Measurements from ENCODE around the gene FAM83D. TPM values are rescaled to one million over a fixed set of nuclear protein-coding genes. Genes with fewer than 3 reads are reported as not detected.
"Not testable (repeated sequence)": the region's sequence is repeated elsewhere in the genome, so short reads cannot be mapped to it uniquely, and the experiment has no call there.

FAM83D gene
- total RNA-seq, 1 donor from 2014 or later, result 9.5 TPM

GRCh38 chr20:38968090-38968489 lies 41.9 kb downstream of the FAM83D start:
- DNase-seq, result no peak

GRCh38 chr20:38969708-38970107 lies 43.5 kb downstream of the FAM83D start:
- no peak for DNase-seq

- DNase-seq, result no peak
These were observed 44.1 kb downstream of the FAM83D start for GRCh38 chr20:38970302-38970701.

GRCh38 chr20:38973107-38973506 lies 46.9 kb downstream of the FAM83D start:
- no peak for DNase-seq

DNA sequence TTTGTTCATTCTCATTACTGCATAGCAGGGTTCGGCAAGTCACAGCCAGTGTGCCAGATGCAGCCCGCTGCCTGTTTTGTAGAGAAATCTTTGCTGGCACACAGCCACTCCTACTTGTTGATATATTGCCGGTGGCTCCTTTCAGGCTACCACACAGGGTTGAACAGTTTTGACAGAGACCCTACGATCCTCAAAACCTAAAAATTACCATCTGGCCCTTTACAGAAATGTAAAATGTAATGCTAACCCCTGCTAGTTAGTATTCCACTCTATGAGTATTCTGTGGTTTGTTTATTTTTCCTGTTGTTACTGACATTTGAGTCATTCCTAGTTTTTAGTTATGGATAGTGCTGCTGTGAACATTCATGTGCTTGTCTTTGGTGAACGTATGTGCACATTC lies 47.4 kb downstream of the FAM83D start:
- DNase-seq, result no peak

- DNase-seq, result no peak
These were observed 49.4 kb downstream of the FAM83D start for GRCh38 chr20:38975539-38976120.

GRCh38 chr20:38979434-38979833 lies 53.2 kb downstream of the FAM83D start:
- no peak for DNase-seq

DNA sequence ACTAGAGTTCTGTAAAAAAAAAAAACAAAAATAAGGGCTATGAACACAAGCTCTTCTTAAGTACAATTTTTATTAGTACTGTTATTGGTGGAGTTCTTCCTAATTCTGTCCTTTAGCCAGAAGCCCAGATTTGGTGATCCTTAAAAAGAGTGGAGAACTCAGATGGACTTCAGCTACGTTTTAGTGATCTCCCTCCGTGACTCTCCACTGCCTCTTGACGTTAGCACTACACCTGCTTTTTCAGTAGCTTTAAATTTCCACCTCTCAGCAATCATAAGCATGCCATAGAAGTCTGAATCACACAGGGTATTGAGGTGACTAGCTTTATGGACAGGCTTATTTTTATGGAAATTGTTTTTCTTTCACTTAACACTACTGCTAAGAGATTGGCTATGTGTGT lies 53.6 kb downstream of the FAM83D start:
- no peak for DNase-seq

DNA sequence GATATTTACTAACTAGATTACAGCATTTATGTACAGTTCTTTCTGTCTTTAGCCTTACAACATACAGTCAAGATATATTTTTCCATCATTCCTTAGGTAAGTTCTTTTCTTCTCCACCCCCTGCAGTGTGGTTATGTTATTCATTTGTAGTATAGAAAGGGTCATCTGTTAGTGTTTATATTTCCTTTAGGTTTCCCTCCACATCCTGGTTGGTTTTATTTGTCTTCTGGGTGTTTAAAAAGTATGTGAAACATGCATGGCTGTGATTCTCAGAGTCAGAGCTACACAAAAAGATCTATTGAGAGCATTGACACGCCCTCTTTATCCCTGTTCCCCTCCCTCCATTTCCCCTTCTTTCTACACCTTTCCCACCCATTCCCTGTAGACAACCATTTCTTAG lies 56.1 kb downstream of the FAM83D start:
- no peak for DNase-seq

DNA sequence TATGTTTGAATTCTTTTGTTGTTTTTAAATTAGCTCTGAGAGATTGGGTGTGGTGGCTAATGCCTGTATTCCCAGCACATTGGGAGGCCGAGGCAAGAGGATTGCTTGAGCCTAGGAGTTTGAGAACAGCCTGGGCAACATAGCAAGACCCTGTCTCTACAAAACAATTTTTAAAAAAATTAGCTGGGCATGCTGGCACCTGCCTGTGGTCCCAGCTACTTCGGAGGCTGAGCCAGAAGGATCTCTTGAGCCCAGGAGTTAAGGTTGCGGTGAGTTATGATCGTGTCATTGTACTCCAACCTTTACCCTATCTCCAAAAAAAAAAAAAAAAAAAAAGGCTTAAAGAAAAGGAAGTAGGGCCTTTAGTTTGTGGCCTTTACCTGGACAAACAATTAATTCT lies 58.8 kb downstream of the FAM83D start:
- DNase-seq, result no peak

- peak; percentile 4 for DNase-seq
These were observed 59.5 kb downstream of the FAM83D start for GRCh38 chr20:38985603-38986170.

- DNase-seq, result no peak
These were observed 60.4 kb downstream of the FAM83D start for GRCh38 chr20:38986663-38987062.

- DNase-seq, result no peak
These were observed 61.6 kb downstream of the FAM83D start for GRCh38 chr20:38987777-38988176.

DNA sequence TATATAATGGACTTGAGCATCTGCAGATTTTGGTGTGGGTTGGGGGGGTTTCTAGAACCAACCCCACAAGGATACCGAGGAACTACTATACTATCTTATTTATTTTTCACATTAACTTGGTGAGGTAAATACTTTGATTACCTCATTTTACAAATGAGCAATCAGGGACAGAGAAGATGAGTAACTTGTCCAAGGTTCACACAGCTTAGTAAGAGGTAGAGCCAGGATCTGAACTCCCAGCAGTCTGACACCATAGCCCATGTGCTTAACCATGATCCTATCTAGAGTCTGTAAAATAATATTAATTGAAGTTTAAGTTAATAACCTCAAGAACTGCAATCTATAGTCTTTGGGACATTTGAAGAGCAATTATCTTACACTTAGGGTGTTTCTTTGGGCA lies 64.5 kb downstream of the FAM83D start:
- no peak for DNase-seq

DNA sequence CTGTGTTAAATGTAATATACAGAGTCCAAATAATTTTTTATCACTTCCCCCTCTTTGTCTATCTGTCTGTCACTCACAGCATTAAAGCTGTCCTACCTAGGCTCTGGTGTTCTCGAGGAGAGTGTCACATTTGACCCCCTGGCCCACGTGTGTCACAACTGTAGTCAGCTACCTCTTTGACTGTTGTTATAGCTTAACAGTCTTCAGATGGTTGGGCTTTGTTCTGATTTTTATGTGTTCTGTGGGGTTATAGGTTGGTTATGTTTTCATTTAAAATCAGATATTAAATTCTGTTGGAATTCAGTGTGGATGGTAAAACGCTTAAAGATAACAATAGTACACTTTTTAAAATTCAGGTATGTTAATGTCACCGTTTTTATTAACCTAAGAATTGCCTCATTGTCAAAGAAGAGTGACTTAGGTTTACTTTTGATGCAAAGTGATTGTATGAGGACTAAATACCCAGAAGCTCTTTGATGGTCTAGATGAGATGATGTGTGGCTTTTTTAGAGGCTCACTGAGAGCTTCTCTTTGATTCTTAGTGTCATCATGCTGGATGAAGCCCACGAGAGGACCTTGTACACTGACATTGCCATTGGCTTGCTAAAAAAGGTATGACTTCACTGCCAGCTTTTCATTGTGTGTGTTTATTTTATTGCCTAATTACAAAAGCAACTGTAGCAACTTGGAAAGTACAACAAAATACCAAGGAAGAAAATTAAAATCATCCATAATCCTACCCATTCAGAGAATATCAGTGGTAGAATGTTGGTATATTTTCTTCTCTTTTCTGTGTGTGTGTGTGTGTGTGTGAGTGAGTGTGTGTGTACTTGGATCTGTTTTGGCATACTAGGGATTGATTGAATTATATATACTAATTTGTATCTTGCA lies 65.8 kb downstream of the FAM83D start:
- DNase-seq, result no peak

DNA sequence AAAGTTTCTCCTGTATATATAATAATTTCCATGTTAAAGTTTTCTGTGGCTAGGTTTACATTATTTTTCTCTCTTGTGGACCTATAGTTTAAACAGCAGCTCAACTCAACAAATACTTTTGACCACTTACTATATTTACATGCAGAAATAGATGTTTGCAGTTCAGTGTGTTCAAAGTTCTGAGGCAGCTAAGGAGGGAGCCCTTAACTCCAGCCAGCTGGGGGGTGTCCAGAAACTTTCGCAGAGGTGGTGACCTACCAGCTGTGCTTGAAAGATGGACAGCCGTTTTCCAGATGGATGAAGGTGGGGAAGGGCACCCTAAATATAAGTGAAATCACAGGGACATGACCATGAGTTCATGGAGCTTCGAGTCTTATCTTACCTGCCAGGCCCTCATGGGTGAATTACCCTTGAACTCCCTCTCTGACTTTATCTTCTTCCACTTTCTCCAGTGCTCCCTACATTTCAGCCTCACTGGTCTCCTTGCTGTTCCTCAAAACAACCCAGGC lies 69.4 kb downstream of the FAM83D start:
- no peak for DNase-seq

DNA sequence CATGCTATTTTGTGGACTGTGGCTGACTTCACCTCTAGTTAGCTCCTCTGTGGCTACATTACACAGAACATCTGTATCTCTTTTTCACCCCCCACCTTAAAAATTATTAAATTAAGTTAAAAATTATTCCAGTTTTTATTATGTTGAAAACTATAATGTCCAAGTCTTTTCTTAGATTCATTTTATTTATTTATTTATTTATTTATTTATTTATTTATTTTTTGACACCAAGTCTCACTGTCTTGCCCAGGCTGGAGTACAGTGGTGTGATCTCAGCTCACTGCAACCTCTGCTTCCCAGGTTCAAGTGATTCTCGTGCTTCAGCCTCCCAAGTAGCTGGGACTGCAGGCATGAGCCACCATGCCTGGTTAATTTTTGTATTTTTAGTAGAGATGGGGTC lies 70.6 kb downstream of the FAM83D start:
- DNase-seq, result not testable (repeated sequence)

- DNase-seq, result no peak
These were observed 71.4 kb downstream of the FAM83D start for GRCh38 chr20:38997622-38998021.

DNA sequence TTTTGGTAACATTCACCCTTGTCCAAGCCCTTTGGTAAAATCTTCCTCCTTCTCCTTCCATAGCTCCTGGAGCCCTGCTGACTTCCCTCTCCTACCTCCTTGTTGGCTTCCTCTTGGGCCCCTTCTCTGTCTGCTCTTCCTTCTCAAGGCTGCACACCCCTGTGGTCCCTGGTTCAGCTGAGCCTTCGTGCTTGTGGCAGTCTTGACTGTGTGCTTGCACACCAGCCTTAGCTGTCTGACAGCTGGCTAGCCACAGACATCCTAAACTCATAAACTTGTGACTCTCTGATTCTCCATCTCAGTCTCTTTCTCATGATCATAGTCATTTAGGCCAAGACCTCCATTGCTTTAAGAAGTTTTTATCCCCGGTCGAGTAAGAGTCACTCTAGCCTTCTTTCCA lies 73.0 kb downstream of the FAM83D start:
- DNase-seq, result no peak

DNA sequence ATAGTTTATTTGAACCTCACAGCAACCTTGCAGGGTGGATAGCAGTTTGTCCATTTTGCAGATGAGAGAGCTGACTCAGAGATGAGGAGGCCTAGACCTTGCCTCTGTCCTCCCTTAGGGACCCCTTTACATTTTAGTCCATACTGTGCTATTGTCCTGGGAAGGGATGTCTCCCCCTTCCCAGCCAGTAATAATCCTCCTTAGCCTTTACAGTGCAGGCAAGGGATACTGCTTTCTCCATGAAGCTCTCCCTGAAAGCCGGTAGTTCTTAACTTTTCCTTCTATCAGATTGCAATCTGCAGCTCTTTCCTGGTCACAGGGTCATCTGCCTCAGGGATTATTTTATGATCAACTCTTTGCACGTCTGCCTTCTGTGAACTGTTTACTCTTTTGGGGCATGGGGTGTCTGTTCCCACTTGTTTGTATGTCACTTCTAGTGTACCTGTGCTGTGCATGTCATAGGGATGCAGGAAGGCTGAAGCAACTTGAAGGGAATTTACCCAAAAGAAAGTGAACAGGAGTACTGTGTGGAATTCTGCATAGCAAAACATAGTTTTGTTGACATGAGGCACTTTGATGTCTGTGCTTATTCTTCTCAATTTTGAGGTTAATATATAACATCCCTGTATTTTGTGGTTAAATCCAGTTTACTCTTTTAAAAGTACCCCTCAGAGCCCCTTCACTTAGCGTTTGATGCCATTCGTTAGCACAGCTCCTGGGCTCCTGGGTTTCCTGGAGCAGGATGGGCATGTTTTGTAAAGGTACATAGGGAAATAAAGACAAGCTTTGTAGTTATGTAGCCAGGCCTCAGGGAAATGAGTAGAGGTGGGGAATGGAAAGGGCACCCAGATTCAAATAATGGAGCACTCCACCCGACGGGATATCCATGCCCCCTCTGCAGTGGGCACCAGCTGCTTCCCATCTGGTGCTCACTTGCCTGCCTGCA lies 74.0 kb downstream of the FAM83D start:
- no peak for DNase-seq

All from tongue (tissue), 2 donors.